ENCODE data around the gene GPR162. TPM values are rescaled to one million over a fixed set of nuclear protein-coding genes. Genes with fewer than 3 reads are reported as not detected.

Gene GPR162
- total and polyA plus RNA-seq, 4 donors: 0.59 to 2.4 (median 1.7) TPM

GRCh38 chr12:6837370-6838060 lies 15.9 kb downstream of the GPR162 start:
- no peaks in the 10 kb centered on the region for H3K9me3 ChIP-seq (ENCODE audit: control insufficient read depth in 4 of 4, low read length in 3 of 4)
- TF ChIP-seq HNF4G (IDR thresholded peaks at IDR 0.05) (no peak), NR2F2 (IDR thresholded peaks at IDR 0.05) (no peak), RAD21 (IDR thresholded peaks at IDR 0.05) (no peak), RXRA (IDR thresholded peaks at IDR 0.05) (no peak), YY1 (IDR thresholded peaks at IDR 0.05) (no peak), SP1 (IDR thresholded peaks at IDR 0.05) (no peak), FOXA2 (IDR thresholded peaks at IDR 0.05) (no peak)
- TF ChIP-seq, protein P1, sequence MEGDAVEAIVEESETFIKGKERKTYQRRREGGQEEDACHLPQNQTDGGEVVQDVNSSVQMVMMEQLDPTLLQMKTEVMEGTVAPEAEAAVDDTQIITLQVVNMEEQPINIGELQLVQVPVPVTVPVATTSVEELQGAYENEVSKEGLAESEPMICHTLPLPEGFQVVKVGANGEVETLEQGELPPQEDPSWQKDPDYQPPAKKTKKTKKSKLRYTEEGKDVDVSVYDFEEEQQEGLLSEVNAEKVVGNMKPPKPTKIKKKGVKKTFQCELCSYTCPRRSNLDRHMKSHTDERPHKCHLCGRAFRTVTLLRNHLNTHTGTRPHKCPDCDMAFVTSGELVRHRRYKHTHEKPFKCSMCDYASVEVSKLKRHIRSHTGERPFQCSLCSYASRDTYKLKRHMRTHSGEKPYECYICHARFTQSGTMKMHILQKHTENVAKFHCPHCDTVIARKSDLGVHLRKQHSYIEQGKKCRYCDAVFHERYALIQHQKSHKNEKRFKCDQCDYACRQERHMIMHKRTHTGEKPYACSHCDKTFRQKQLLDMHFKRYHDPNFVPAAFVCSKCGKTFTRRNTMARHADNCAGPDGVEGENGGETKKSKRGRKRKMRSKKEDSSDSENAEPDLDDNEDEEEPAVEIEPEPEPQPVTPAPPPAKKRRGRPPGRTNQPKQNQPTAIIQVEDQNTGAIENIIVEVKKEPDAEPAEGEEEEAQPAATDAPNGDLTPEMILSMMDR (IDR thresholded peaks at IDR 0.05; ENCODE audit: low read depth, low read length, missing input control): no peak
- TF ChIP-seq, protein P2, sequence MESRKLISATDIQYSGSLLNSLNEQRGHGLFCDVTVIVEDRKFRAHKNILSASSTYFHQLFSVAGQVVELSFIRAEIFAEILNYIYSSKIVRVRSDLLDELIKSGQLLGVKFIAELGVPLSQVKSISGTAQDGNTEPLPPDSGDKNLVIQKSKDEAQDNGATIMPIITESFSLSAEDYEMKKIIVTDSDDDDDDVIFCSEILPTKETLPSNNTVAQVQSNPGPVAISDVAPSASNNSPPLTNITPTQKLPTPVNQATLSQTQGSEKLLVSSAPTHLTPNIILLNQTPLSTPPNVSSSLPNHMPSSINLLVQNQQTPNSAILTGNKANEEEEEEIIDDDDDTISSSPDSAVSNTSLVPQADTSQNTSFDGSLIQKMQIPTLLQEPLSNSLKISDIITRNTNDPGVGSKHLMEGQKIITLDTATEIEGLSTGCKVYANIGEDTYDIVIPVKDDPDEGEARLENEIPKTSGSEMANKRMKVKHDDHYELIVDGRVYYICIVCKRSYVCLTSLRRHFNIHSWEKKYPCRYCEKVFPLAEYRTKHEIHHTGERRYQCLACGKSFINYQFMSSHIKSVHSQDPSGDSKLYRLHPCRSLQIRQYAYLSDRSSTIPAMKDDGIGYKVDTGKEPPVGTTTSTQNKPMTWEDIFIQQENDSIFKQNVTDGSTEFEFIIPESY (IDR thresholded peaks at IDR 0.05): no peak
- no peak overlapping the region for H3K4me3 ChIP-seq (ENCODE audit: low read depth in 1 of 3, low read length in 3 of 3)
- no peak overlapping the region for H3K27ac ChIP-seq (ENCODE audit: low read depth in 1 of 2, low read length in 2 of 2)
- H3K9ac ChIP-seq (ENCODE audit: low read depth in 1 of 2, low read length in 2 of 2): no peak overlapping the region
- H3K4me1 ChIP-seq (ENCODE audit: control insufficient read depth in 4 of 4, insufficient read depth in 4 of 4, low read length in 3 of 4): peaks cover 0 to 3% (median under 1%) of the 10 kb centered on the region in 4 donors
- no peak for DNase-seq (ENCODE audit: low spot score)
- no peaks in the 10 kb centered on the region for H3K27me3 ChIP-seq (ENCODE audit: control insufficient read depth in 4 of 4, insufficient read depth in 4 of 4, low read length in 3 of 4)
- 93% methylated on average over 26 of the region's 26 CpGs for WGBS
- H3K36me3 ChIP-seq (ENCODE audit: control insufficient read depth in 4 of 4, insufficient read depth in 3 of 4, low read depth in 1 of 4, low read length in 3 of 4): peaks cover 0 to 2% (median 0%) of the 10 kb centered on the region in 4 donors

GRCh38 chr12:6838854-6839253 lies 17.2 kb downstream of the GPR162 start:
- H3K27me3 ChIP-seq (ENCODE audit: control insufficient read depth in 4 of 4, insufficient read depth in 4 of 4, low read length in 3 of 4): no peaks in the 10 kb centered on the region
- no peak for DNase-seq (ENCODE audit: low spot score)
- H3K27ac ChIP-seq (ENCODE audit: low read depth in 1 of 2, low read length in 2 of 2): no peak overlapping the region
- no peak overlapping the region for H3K4me3 ChIP-seq (ENCODE audit: low read depth in 1 of 3, low read length in 3 of 3)
- H3K9me3 ChIP-seq (ENCODE audit: control insufficient read depth in 4 of 4, low read length in 3 of 4): no peaks in the 10 kb centered on the region
- 92% methylated on average over 16 of the region's 16 CpGs for WGBS
- H3K4me1 ChIP-seq (ENCODE audit: control insufficient read depth in 4 of 4, insufficient read depth in 4 of 4, low read length in 3 of 4): peaks cover 0 to 3% (median under 1%) of the 10 kb centered on the region in 4 donors
- no peak overlapping the region for H3K9ac ChIP-seq (ENCODE audit: low read depth in 1 of 2, low read length in 2 of 2)
- TF ChIP-seq, protein P2 (IDR thresholded peaks at IDR 0.05): no peak
- TF ChIP-seq ATF3 (IDR thresholded peaks at IDR 0.05) (no peak), FOXA1 (IDR thresholded peaks at IDR 0.05) (no peak), TAF1 (conservative IDR thresholded peaks at IDR 0.05) (no peak), HNF4A (conservative IDR thresholded peaks at IDR 0.05) (no peak)
- H3K36me3 ChIP-seq (ENCODE audit: control insufficient read depth in 4 of 4, insufficient read depth in 3 of 4, low read depth in 1 of 4, low read length in 3 of 4): peaks cover 0 to 2% (median 0%) of the 10 kb centered on the region in 4 donors
